Measurements from ENCODE around the gene RSRC1. TPM values are rescaled to one million over a fixed set of nuclear protein-coding genes. Genes with fewer than 3 reads are reported as not detected.
"Not testable (repeated sequence)": the region's sequence is repeated elsewhere in the genome, so short reads cannot be mapped to it uniquely, and the experiment has no call there.

Gene RSRC1
- total and polyA plus RNA-seq, 7 donors = 14.9 to 60.7 (median 41.0) TPM

- no peak for DNase-seq
- Histone ChIP-seq H3K4me1 (no peaks in the 10 kb centered on the region), H3K9me3 (no peaks in the 10 kb centered on the region), H3K27me3 (no peaks in the 10 kb centered on the region), H3K36me3 (no peaks in the 10 kb centered on the region), H3K4me3 (no peak overlapping the region), H3K27ac (no peak overlapping the region)
- TF ChIP-seq POLR2AphosphoS5 (IDR thresholded peaks at IDR 0.05) (no peak), CTCF (IDR thresholded peaks at IDR 0.05) (no peak), EP300 (IDR thresholded peaks at IDR 0.05) (no peak), POLR2A (IDR thresholded peaks at IDR 0.05) (no peak)
- intact Hi-C loops (cut with DNase I) = no loop called here
Observed at GRCh38 chr3:158312560-158313141, 202.8 kb downstream of the RSRC1 start.

- intact Hi-C loops (cut with DNase I) = no loop called here
- no peaks in the 10 kb centered on the region for H3K27me3 ChIP-seq
- H3K27ac ChIP-seq = no peak overlapping the region
- WGBS, 2 donors = 55 to 69% methylated on average over 3 of the region's 3 CpGs
- H3K9me3 ChIP-seq = no peaks in the 10 kb centered on the region
- DNase-seq = no peak
- no peak for TF ChIP-seq POLR2A (IDR thresholded peaks at IDR 0.05)
- no peak for TF ChIP-seq EP300 (IDR thresholded peaks at IDR 0.05)
- TF ChIP-seq CTCF (IDR thresholded peaks at IDR 0.05) = no peak
- TF ChIP-seq POLR2AphosphoS5 (IDR thresholded peaks at IDR 0.05) = no peak
- H3K36me3 ChIP-seq = no peaks in the 10 kb centered on the region
- no peaks in the 10 kb centered on the region for H3K4me1 ChIP-seq
- H3K4me3 ChIP-seq = no peak overlapping the region
Observed at GRCh38 chr3:158313338-158313927, 203.5 kb downstream of the RSRC1 start.

GRCh38 chr3:158314426-158315357 is 204.8 kb downstream of the RSRC1 start:
- intact Hi-C loops (cut with DNase I) = no loop called here

GRCh38 chr3:158329696-158330441 is 220.0 kb downstream of the RSRC1 start:
- H3K36me3 ChIP-seq; H3K9me3 ChIP-seq; intact Hi-C loops (cut with DNase I); H3K27ac ChIP-seq; DNase-seq; H3K4me1 ChIP-seq; H3K27me3 ChIP-seq: not testable (repeated sequence)
- peak overlapping the region in 2 of 4 donors; percentile 9 to 13 for H3K4me3 ChIP-seq
- 28 to 60% methylated on average over 21 of the region's 21 CpGs for WGBS, 2 donors

More at GRCh38 chr3:158314426-158315357, 204.8 kb downstream of the RSRC1 start:
- Histone ChIP-seq H3K9me3 (no peaks in the 10 kb centered on the region), H3K4me1 (no peaks in the 10 kb centered on the region), H3K4me3 (no peak overlapping the region), H3K36me3 (no peaks in the 10 kb centered on the region), H3K27me3 (no peaks in the 10 kb centered on the region), H3K27ac (no peak overlapping the region)
- WGBS, 2 donors = 93 to 96% methylated on average over 6 of the region's 6 CpGs
- no peak for TF ChIP-seq CTCF (IDR thresholded peaks at IDR 0.05)
- TF ChIP-seq POLR2A (IDR thresholded peaks at IDR 0.05) = no peak
- TF ChIP-seq EP300 (IDR thresholded peaks at IDR 0.05) = no peak
- no peak for TF ChIP-seq POLR2AphosphoS5 (IDR thresholded peaks at IDR 0.05)
- DNase-seq = no peak

- TF ChIP-seq EP300 (IDR thresholded peaks at IDR 0.05) (no peak), CTCF (IDR thresholded peaks at IDR 0.05) (no peak), POLR2A (IDR thresholded peaks at IDR 0.05) (no peak), POLR2AphosphoS5 (IDR thresholded peaks at IDR 0.05) (no peak)
- intact Hi-C loops (cut with DNase I) = no loop called here
- Histone ChIP-seq H3K36me3 (no peaks in the 10 kb centered on the region), H3K4me3 (no peak overlapping the region), H3K9me3 (no peaks in the 10 kb centered on the region), H3K27ac (no peak overlapping the region), H3K4me1 (no peaks in the 10 kb centered on the region), H3K27me3 (no peaks in the 10 kb centered on the region)
- no peak for DNase-seq
- WGBS, 2 donors = 76 to 85% methylated on average over 1 of the region's 1 CpG
Observed at GRCh38 chr3:158330870-158331269, 221.0 kb downstream of the RSRC1 start.

All from sigmoid colon (tissue), 7 donors.